Astrocyte (in vitro differentiated cells and primary cell): ENCODE results near the gene TMEM161B. TPM values are rescaled to one million over a fixed set of nuclear protein-coding genes. Genes with fewer than 3 reads are reported as not detected.

Source experiments
- DNase-seq: peaks from one replicate; pipeline ENCODE4 v3.0.0-alpha.2; 2010; ENCODE audit warnings: low read depth
- FAIRE-seq: peaks from 2 replicates; lab custom pipeline; 2011; peaks lifted over from hg19 to GRCh38; lab: Jason Lieb, UNC
- H2AFZ ChIP-seq: 2 replicates; pipeline ENCODE4 v1.6.0; 2012; ENCODE audit warnings: low read depth, low read length, inconsistent platforms
- H3K27ac ChIP-seq: 2 replicates; pipeline ENCODE4 v1.5.1; 2011; ENCODE audit warnings: low read depth, low read length, inconsistent platforms
- H3K27me3 ChIP-seq: 2 replicates; pipeline ENCODE4 v1.6.0; 2011; ENCODE audit warnings: low read length, inconsistent platforms; ENCODE audit not compliant: insufficient read depth
- H3K36me3 ChIP-seq: 2 replicates; pipeline ENCODE4 v1.5.1; 2011; ENCODE audit warnings: low read length, inconsistent platforms; ENCODE audit not compliant: insufficient read depth
- H3K4me1 ChIP-seq: 2 replicates; pipeline ENCODE4 v1.5.1; 2011; ENCODE audit warnings: low read length, inconsistent platforms; ENCODE audit not compliant: insufficient read depth
- H3K4me2 ChIP-seq: 2 replicates; pipeline ENCODE4 v1.6.0; 2012; ENCODE audit warnings: low read length, inconsistent platforms
- H3K4me3 ChIP-seq: 2 replicates; pipeline ENCODE4 v1.5.1; 2011; ENCODE audit warnings: low read depth, mild to moderate bottlenecking, low read length, inconsistent platforms; ENCODE audit not compliant: insufficient read depth
- H3K79me2 ChIP-seq: 2 replicates; pipeline ENCODE4 v1.6.0; 2012; ENCODE audit warnings: mild to moderate bottlenecking, low read length, inconsistent platforms; ENCODE audit not compliant: insufficient read depth
- H3K9ac ChIP-seq: 2 replicates; pipeline ENCODE4 v1.6.0; 2012; ENCODE audit warnings: mild to moderate bottlenecking, low read length, inconsistent platforms
- H3K9me3 ChIP-seq: 2 replicates; pipeline ENCODE4 v1.5.1; 2012; ENCODE audit warnings: low read depth, mild to moderate bottlenecking, low read length, inconsistent platforms; ENCODE audit not compliant: insufficient read depth
- H4K20me1 ChIP-seq: 2 replicates; pipeline ENCODE4 v1.6.0; 2012; ENCODE audit warnings: low read length, inconsistent platforms; ENCODE audit not compliant: insufficient read depth
- H3K27ac Mint-ChIP-seq: one replicate; pipeline ENCODE4 v1.8.0; 2021; ENCODE audit warnings: mild to moderate bottlenecking, mixed read lengths; ENCODE audit not compliant: unreplicated experiment
- H3K27me3 Mint-ChIP-seq: one replicate; pipeline ENCODE4 v1.8.0; 2021; ENCODE audit warnings: low read depth, mixed read lengths; ENCODE audit not compliant: unreplicated experiment
- H3K36me3 Mint-ChIP-seq: one replicate; pipeline ENCODE4 v1.8.0; 2021; ENCODE audit warnings: low read depth, mixed read lengths; ENCODE audit not compliant: unreplicated experiment
- H3K4me1 Mint-ChIP-seq: one replicate; pipeline ENCODE4 v1.8.0; 2021; ENCODE audit warnings: low read depth, mixed read lengths; ENCODE audit not compliant: unreplicated experiment
- H3K4me3 Mint-ChIP-seq: one replicate; pipeline ENCODE4 v1.8.0; 2021; ENCODE audit warnings: mild to moderate bottlenecking, moderate library complexity, mixed read lengths; ENCODE audit not compliant: unreplicated experiment
- H3K9me3 Mint-ChIP-seq: one replicate; pipeline ENCODE4 v1.8.0; 2021; ENCODE audit warnings: mild to moderate bottlenecking, mixed read lengths; ENCODE audit not compliant: unreplicated experiment
- CTCF ChIP-seq: IDR thresholded peaks from 2 replicates; pipeline ENCODE4 v1.5.1; 2011; ENCODE audit warnings: low read depth, mild to moderate bottlenecking, inconsistent platforms, low read length, moderate library complexity; ENCODE audit not compliant: insufficient read depth
- EZH2 ChIP-seq: IDR thresholded peaks from 2 replicates; pipeline ENCODE4 v1.6.1; 2012; ENCODE audit warnings: mild to moderate bottlenecking, low read length, inconsistent platforms; ENCODE audit not compliant: insufficient read depth
- total RNA-seq: library from RNA; stranded (reverse); gene quantifications from 2 replicates; pipeline ENCODE4 v1.2.1, GENCODE V29; 2021

Gene TMEM161B
- total RNA-seq, 1 donor from 2014 or later: 10.8 TPM

GRCh38 chr5:88238732-88239131, 29.9 kb downstream of the TMEM161B start:
- no peaks in the 10 kb centered on the region for H3K27me3 ChIP-seq
- no peak overlapping the region for H3K9ac ChIP-seq
- H2AFZ ChIP-seq: no peak overlapping the region
- FAIRE-seq: no peak
- no peaks in the 10 kb centered on the region for H3K9me3 Mint-ChIP-seq
- H3K4me3 Mint-ChIP-seq: no peak overlapping the region
- H3K4me2 ChIP-seq: no peak overlapping the region
- no peak overlapping the region for H3K4me3 ChIP-seq
- H3K36me3 ChIP-seq: peaks cover 10% of the 10 kb centered on the region
- no peak overlapping the region for H3K27ac ChIP-seq
- no peaks in the 10 kb centered on the region for H3K9me3 ChIP-seq
- H4K20me1 ChIP-seq: peaks cover 7% of the 10 kb centered on the region
- no peak for DNase-seq
- H3K27ac Mint-ChIP-seq: no peak overlapping the region
- no peak for TF ChIP-seq EZH2
- no peak for TF ChIP-seq CTCF
- peaks cover 40% of the 10 kb centered on the region for H3K79me2 ChIP-seq
- peaks cover 2% of the 10 kb centered on the region for H3K36me3 Mint-ChIP-seq
- H3K27me3 Mint-ChIP-seq: no peaks in the 10 kb centered on the region
- H3K4me1 ChIP-seq: no peaks in the 10 kb centered on the region
- H3K4me1 Mint-ChIP-seq: peaks cover 3% of the 10 kb centered on the region

DNA sequence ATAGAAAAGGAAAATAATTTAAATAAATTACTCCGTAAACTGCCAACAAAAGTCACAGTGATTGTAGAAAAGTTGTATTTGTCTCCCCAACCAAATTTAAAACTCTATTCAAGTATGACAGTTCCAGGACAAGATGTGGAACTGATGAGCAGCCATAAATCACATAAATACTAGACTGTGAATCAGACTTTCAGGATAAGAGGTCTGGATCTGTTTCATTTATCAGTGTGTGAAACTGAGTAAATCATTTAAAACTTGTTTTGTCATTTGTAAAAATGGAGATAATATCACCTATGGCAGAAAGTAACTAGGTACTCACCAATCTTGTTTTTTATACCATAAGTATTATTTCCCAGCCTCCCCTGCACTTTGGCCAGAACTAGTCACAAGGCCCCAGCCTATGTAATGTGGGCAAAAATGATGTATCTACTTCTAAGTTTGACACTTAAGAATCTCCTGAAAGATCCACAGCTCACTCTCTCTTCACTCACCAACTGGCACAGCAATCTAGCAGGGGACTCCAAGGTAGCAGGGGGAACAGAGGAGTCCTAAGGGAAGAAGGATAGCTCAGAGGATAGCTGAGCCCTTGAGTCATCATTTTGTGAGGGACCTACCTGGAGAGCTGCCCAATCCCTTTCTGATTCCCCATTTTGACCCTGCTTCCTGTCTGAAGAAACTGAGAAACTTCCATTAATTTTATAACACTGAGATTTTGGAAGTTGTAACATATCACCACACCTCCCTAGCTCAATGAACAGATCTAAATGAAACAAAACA, 31.6 kb downstream of the TMEM161B start:
- Mint-ChIP-seq H3K4me1 (peaks cover 3% of the 10 kb centered on the region), H3K27ac (no peak overlapping the region), H3K36me3 (peaks cover 3% of the 10 kb centered on the region), H3K27me3 (no peaks in the 10 kb centered on the region), H3K4me3 (no peak overlapping the region), H3K9me3 (no peaks in the 10 kb centered on the region)
- peak; percentile 48 for DNase-seq
- H3K79me2 ChIP-seq: peaks cover 23% of the 10 kb centered on the region
- no peak overlapping the region for H3K27ac ChIP-seq
- H3K9ac ChIP-seq: no peak overlapping the region
- no peak overlapping the region for H2AFZ ChIP-seq
- H3K9me3 ChIP-seq: no peaks in the 10 kb centered on the region
- no peaks in the 10 kb centered on the region for H3K27me3 ChIP-seq
- TF ChIP-seq EZH2 (no peak), CTCF (no peak)
- peaks cover 3% of the 10 kb centered on the region for H4K20me1 ChIP-seq
- no peaks in the 10 kb centered on the region for H3K4me1 ChIP-seq
- no peak for FAIRE-seq
- no peak overlapping the region for H3K4me3 ChIP-seq
- H3K4me2 ChIP-seq: no peak overlapping the region
- peaks cover 10% of the 10 kb centered on the region for H3K36me3 ChIP-seq

DNA sequence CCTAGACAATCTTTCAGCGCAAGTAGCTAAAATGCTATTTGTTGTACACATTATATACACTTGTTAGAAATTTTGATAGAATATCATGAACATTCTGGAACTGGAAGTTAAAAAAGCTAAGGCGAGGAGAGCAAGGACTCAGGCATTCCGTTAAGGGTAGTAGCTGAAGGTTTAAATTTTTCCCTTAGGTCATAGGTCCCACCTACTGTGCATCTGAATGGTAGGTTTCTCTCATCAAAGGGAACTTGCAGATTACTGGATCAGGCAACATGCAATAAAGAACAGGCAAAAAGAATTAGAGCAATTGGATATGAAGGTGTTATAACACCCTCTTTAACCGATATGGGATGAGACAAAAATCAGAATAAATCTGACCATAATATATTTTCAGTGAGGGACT, 32.8 kb downstream of the TMEM161B start:
- H3K27me3 ChIP-seq: no peaks in the 10 kb centered on the region
- H3K79me2 ChIP-seq: peaks cover 13% of the 10 kb centered on the region
- H3K4me1 ChIP-seq: no peaks in the 10 kb centered on the region
- no peaks in the 10 kb centered on the region for H3K9me3 ChIP-seq
- FAIRE-seq (no peak), DNase-seq (no peak)
- no peak overlapping the region for H3K27ac Mint-ChIP-seq
- peaks cover 3% of the 10 kb centered on the region for H4K20me1 ChIP-seq
- H3K36me3 Mint-ChIP-seq: peaks cover 3% of the 10 kb centered on the region
- H3K9ac ChIP-seq: no peak overlapping the region
- no peak overlapping the region for H3K4me3 ChIP-seq
- H2AFZ ChIP-seq: no peak overlapping the region
- H3K27me3 Mint-ChIP-seq: no peaks in the 10 kb centered on the region
- H3K4me1 Mint-ChIP-seq: peaks cover 3% of the 10 kb centered on the region
- peaks cover 10% of the 10 kb centered on the region for H3K36me3 ChIP-seq
- no peak overlapping the region for H3K4me2 ChIP-seq
- no peaks in the 10 kb centered on the region for H3K9me3 Mint-ChIP-seq
- TF ChIP-seq EZH2: no peak
- TF ChIP-seq CTCF: no peak
- H3K27ac ChIP-seq: no peak overlapping the region
- no peak overlapping the region for H3K4me3 Mint-ChIP-seq
